Measurements from ENCODE around the gene CHAC1.
"Not testable (repeated sequence)": the region's sequence is repeated elsewhere in the genome, so short reads cannot be mapped to it uniquely, and the experiment has no call there.

CHAC1 gene

DNA sequence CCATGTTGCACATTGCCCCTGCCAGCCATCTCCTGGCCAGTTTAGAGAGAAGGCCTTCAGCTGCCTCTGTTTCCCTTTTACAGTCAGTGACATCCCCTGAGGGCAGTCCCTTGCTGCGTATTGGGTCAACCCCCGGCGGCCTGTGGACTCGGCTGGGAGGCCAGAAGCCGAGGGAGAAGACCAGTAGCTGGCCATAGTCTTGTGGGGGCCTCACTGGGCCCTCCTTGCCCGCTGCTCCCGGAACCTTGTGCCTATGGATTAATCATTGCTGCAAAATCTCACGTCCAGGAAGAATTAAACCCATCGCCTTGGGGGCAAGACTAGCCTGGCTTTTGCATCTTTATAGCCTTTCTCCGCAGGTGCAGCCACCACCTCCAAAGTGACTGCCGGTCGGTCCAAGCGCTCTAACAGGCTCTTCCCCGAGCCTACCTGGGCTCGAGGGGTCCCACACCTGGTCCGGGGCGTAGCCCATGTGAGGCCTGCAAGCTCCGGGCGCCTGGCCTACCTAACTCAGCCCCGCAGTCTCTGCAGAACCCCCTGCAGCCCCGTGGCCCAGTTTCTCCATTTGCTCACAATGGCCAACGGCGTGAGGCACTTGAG lies 870 bp upstream of the CHAC1 start:
- no peak for DNase-seq (ENCODE audit: low read depth)
- H3K4me3 ChIP-seq (ENCODE audit: low read depth, low read length) = peak overlapping the region; percentile 88
- TF ChIP-seq, protein P1, sequence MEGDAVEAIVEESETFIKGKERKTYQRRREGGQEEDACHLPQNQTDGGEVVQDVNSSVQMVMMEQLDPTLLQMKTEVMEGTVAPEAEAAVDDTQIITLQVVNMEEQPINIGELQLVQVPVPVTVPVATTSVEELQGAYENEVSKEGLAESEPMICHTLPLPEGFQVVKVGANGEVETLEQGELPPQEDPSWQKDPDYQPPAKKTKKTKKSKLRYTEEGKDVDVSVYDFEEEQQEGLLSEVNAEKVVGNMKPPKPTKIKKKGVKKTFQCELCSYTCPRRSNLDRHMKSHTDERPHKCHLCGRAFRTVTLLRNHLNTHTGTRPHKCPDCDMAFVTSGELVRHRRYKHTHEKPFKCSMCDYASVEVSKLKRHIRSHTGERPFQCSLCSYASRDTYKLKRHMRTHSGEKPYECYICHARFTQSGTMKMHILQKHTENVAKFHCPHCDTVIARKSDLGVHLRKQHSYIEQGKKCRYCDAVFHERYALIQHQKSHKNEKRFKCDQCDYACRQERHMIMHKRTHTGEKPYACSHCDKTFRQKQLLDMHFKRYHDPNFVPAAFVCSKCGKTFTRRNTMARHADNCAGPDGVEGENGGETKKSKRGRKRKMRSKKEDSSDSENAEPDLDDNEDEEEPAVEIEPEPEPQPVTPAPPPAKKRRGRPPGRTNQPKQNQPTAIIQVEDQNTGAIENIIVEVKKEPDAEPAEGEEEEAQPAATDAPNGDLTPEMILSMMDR (conservative IDR thresholded peaks at IDR 0.05; ENCODE audit: low read depth, low read length) = no peak

GRCh38 chr15:40953713-40954074 lies 423 bp downstream of the CHAC1 start:
- TF ChIP-seq, protein P1 (conservative IDR thresholded peaks at IDR 0.05; ENCODE audit: low read depth, low read length) = no peak
- peak overlapping the region; percentile 88 for H3K4me3 ChIP-seq (ENCODE audit: low read depth, low read length)

GRCh38 chr15:40954158-40954848 lies 1.0 kb downstream of the CHAC1 start:
- DNase-seq (ENCODE audit: low read depth) = not testable (repeated sequence)
- H3K4me3 ChIP-seq (ENCODE audit: low read depth, low read length) = peak overlapping the region; percentile 88

More at GRCh38 chr15:40953713-40954074, 423 bp downstream of the CHAC1 start:
- DNase-seq (ENCODE audit: low read depth) = no peak

GRCh38 chr15:40955141-40955903 lies 2.1 kb downstream of the CHAC1 start:
- DNase-seq (ENCODE audit: low read depth) = no peak
- no peak overlapping the region for H3K4me3 ChIP-seq (ENCODE audit: low read depth, low read length)
- TF ChIP-seq, protein P1 (conservative IDR thresholded peaks at IDR 0.05; ENCODE audit: low read depth, low read length) = no peak

- H3K4me3 ChIP-seq (ENCODE audit: low read depth, low read length) = no peak overlapping the region
- TF ChIP-seq, protein P1 (conservative IDR thresholded peaks at IDR 0.05; ENCODE audit: low read depth, low read length) = no peak
- DNase-seq (ENCODE audit: low read depth) = peak; percentile 52
These were observed 2.8 kb downstream of the CHAC1 start for GRCh38 chr15:40955930-40956540.

DNA sequence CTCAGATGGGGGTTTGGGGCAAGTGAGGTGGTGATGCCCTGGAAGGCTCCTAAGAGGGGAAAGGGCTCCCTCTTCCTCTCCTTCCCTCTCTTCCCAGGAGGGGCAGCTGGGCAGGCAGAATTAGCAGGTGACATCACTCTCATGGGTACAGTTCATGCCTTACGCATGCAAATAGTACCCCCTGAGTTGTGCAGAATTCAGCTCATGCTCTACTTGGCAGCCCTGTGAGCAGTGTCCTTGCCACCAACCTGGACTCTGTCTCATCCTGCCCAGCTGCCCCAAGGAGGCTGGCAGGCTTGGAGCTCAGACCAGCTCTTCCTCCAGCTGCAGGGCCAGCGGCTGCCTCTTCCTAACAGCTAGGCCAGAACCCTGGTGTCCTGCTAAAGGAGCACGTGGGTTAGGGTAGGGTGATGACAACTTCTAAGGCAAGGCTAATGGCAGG lies 3.3 kb downstream of the CHAC1 start:
- no peak overlapping the region for H3K4me3 ChIP-seq (ENCODE audit: low read depth, low read length)
- TF ChIP-seq, protein P1 (conservative IDR thresholded peaks at IDR 0.05; ENCODE audit: low read depth, low read length) = no peak
- DNase-seq (ENCODE audit: low read depth) = no peak

GRCh38 chr15:40957041-40957555 lies 3.8 kb downstream of the CHAC1 start:
- no peak for DNase-seq (ENCODE audit: low read depth)
- TF ChIP-seq, protein P1 (conservative IDR thresholded peaks at IDR 0.05; ENCODE audit: low read depth, low read length) = no peak
- H3K4me3 ChIP-seq (ENCODE audit: low read depth, low read length) = no peak overlapping the region
